ENCODE results near the gene GBA3.

DNA sequence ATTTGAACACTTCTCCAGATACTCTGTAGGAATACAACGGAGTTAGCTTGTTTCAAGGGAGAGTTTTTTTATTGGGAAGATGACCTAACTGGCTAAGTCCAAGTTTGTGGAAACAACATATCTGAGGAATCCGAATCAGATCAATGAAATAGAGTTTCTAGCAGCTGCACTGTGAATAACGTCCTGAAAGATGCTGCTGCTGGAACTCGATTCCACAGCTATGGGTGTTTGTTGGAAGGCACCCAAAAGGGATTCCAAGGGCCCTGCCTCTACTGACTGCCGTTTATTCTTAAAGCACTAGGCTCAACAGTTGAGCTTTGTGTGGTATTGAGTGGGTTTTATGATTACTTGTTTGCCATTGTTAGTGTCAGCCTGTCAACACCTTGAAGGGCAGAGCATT is 6.6 kb upstream of the GBA3 start:
- TF ChIP-seq CTCF (IDR thresholded peaks at IDR 0.05) = no peak
- TF ChIP-seq RCOR1 (IDR thresholded peaks at IDR 0.05; ENCODE audit: low read depth, low read length) = no peak
- no peak for TF ChIP-seq NR3C1 (IDR thresholded peaks at IDR 0.05)
- no peak for TF ChIP-seq JUN (IDR thresholded peaks at IDR 0.05)
- no peak for TF ChIP-seq TP53 (CRISPR knock-in tag; IDR thresholded peaks at IDR 0.05)
- no peak for TF ChIP-seq RAD21 (conservative IDR thresholded peaks at IDR 0.05 in 1 of 2, IDR thresholded peaks at IDR 0.05 in 1 of 2)
- TF ChIP-seq, protein P1, sequence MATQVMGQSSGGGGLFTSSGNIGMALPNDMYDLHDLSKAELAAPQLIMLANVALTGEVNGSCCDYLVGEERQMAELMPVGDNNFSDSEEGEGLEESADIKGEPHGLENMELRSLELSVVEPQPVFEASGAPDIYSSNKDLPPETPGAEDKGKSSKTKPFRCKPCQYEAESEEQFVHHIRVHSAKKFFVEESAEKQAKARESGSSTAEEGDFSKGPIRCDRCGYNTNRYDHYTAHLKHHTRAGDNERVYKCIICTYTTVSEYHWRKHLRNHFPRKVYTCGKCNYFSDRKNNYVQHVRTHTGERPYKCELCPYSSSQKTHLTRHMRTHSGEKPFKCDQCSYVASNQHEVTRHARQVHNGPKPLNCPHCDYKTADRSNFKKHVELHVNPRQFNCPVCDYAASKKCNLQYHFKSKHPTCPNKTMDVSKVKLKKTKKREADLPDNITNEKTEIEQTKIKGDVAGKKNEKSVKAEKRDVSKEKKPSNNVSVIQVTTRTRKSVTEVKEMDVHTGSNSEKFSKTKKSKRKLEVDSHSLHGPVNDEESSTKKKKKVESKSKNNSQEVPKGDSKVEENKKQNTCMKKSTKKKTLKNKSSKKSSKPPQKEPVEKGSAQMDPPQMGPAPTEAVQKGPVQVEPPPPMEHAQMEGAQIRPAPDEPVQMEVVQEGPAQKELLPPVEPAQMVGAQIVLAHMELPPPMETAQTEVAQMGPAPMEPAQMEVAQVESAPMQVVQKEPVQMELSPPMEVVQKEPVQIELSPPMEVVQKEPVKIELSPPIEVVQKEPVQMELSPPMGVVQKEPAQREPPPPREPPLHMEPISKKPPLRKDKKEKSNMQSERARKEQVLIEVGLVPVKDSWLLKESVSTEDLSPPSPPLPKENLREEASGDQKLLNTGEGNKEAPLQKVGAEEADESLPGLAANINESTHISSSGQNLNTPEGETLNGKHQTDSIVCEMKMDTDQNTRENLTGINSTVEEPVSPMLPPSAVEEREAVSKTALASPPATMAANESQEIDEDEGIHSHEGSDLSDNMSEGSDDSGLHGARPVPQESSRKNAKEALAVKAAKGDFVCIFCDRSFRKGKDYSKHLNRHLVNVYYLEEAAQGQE (IDR thresholded peaks at IDR 0.05) = no peak
- no peak for TF ChIP-seq RNF2 (IDR thresholded peaks at IDR 0.05; ENCODE audit: borderline replicate concordance, low read depth)

Measured in A549 (cell line).